HepG2 (cell line): ENCODE data around the gene TM4SF20. TPM values are rescaled to one million over a fixed set of nuclear protein-coding genes. Genes with fewer than 3 reads are reported as not detected.
A peak's percentile ranks its signal among the peaks of the same experiment; 100 is the strongest.

Experiments used
- DMAP1 ChIP-seq: IDR thresholded peaks from 2 replicates; pipeline ENCODE4 v1.6.1; 2016
- MED8 ChIP-seq: sonication (generic); formaldehyde crosslinking; IDR thresholded peaks from 2 replicates; pipeline ENCODE4 v1.8.1; 2023; ENCODE audit warnings: mild to moderate bottlenecking, missing genetic modification reagents; ENCODE audit not compliant: insufficient replicate concordance
- NONO ChIP-seq, 2 experiments: fragments of 450-650 bp in 1 of 2; sonication (generic) in 1 of 2; formaldehyde crosslinking in 1 of 2; IDR thresholded peaks in 1 of 2; conservative IDR thresholded peaks in 1 of 2; 2 replicates each; pipeline versions ENCODE4 v1.6.1 to v1.8.0; 2017 to 2022; ENCODE audit warnings: mild to moderate bottlenecking in 1 of 2, missing genetic modification reagents in 1 of 2, moderate library complexity in 1 of 2
- SMAD9 ChIP-seq: sonication (generic); formaldehyde crosslinking; IDR thresholded peaks from 2 replicates; pipeline ENCODE4 v1.5.1; 2020; ENCODE audit warnings: mild to moderate bottlenecking, missing genetic modification reagents
- TP53 ChIP-seq: sonication (generic); formaldehyde crosslinking; conservative IDR thresholded peaks from 2 replicates; pipeline ENCODE4 v1.4.0; 2020; ENCODE audit warnings: missing genetic modification reagents
- U2AF1 ChIP-seq: fragments of 200-400 bp; formaldehyde crosslinking; optimal IDR thresholded peaks from 2 replicates; pipeline ENCODE3; 2017; ENCODE audit warnings: mild to moderate bottlenecking, low read depth, low read length
- YEATS4 ChIP-seq: sonication (generic); formaldehyde crosslinking; IDR thresholded peaks from 2 replicates; pipeline ENCODE4 v1.4.0; 2020; ENCODE audit warnings: missing genetic modification reagents, borderline replicate concordance
- ZKSCAN5 ChIP-seq: sonication (generic); formaldehyde crosslinking; IDR thresholded peaks from 2 replicates; pipeline ENCODE4 v1.5.1; 2020; ENCODE audit warnings: mild to moderate bottlenecking, missing genetic modification reagents
- ZNF605 ChIP-seq: sonication (generic); formaldehyde crosslinking; IDR thresholded peaks from 2 replicates; pipeline ENCODE4 v1.8.0; 2022; ENCODE audit warnings: mild to moderate bottlenecking, missing genetic modification reagents
- ZNF777 ChIP-seq: sonication (generic); formaldehyde crosslinking; IDR thresholded peaks from 2 replicates; pipeline ENCODE4 v1.4.0; 2020; ENCODE audit warnings: missing genetic modification reagents
- ZNF788 ChIP-seq: sonication (generic); formaldehyde crosslinking; IDR thresholded peaks from 2 replicates; pipeline ENCODE4 v1.5.0; 2020; ENCODE audit warnings: mild to moderate bottlenecking, missing genetic modification reagents, borderline replicate concordance
- ZSCAN22 ChIP-seq: sonication (generic); formaldehyde crosslinking; IDR thresholded peaks from 2 replicates; pipeline ENCODE4 v1.4.0; 2020; ENCODE audit warnings: mild to moderate bottlenecking, missing genetic modification reagents
- ZSCAN30 ChIP-seq: sonication (generic); formaldehyde crosslinking; IDR thresholded peaks from 2 replicates; pipeline ENCODE4 v1.5.0; 2020; ENCODE audit warnings: mild to moderate bottlenecking, missing genetic modification reagents
- polyA plus RNA-seq, 8 experiments: library from polyadenylated mRNA; depleted of rRNA in 3 of 8; stranded (reverse) in 7 of 8; unstranded in 1 of 8; fragments of >200 nt; fragmentation: Illumina TruSeq in 4 of 8; extraction: Trizol in 4 of 8; gene quantifications; 2 replicates each; pipeline versions ENCODE4 v1.2.1 to v1.2.3, GENCODE V29; 2011 to 2016; ENCODE audit warnings: low read depth in 4 of 8, missing spikeins in 1 of 8, mixed read lengths in 1 of 8; ENCODE audit not compliant: insufficient read depth in 1 of 8
- total RNA-seq, 5 experiments: library from RNA; depleted of rRNA; stranded (reverse); fragments of >200 nt; fragmentation: Illumina TruSeq; extraction: Trizol; gene quantifications; 2 replicates each; pipeline ENCODE4 v1.2.3, GENCODE V29; 2016; ENCODE audit warnings: low read depth in 1 of 5
- TF ChIP-seq, protein P1 (sequence below): sonication (generic); formaldehyde crosslinking; IDR thresholded peaks from 2 replicates; pipeline ENCODE4 v1.4.0; 2020; ENCODE audit warnings: missing genetic modification reagents
- TF ChIP-seq, protein P2 (sequence below), 2 experiments: sonication (generic) in 1 of 2; formaldehyde crosslinking in 1 of 2; IDR thresholded peaks; 2 replicates each; pipeline versions ENCODE4 v1.6.1 to v1.9.0; 2014 to 2022; ENCODE audit warnings: antibody characterized with exemption in 1 of 2, borderline replicate concordance in 1 of 2, inconsistent platforms in 1 of 2, low read depth in 1 of 2, missing genetic modification reagents in 1 of 2
- TF ChIP-seq, protein P3 (sequence below): sonication (generic); formaldehyde crosslinking; IDR thresholded peaks from 2 replicates; pipeline ENCODE4 v1.8.0; 2022; ENCODE audit warnings: low read depth, missing genetic modification reagents
- TF ChIP-seq, protein P4 (sequence below): sonication (generic); formaldehyde crosslinking; IDR thresholded peaks from 2 replicates; pipeline ENCODE4 v1.5.0; 2020; ENCODE audit warnings: missing genetic modification reagents
- TF ChIP-seq, protein P5 (sequence below): sonication (generic); formaldehyde crosslinking; IDR thresholded peaks from 2 replicates; pipeline ENCODE4 v1.9.0; 2021; ENCODE audit warnings: missing genetic modification reagents, mild to moderate bottlenecking, borderline replicate concordance
- TF ChIP-seq, protein P6 (sequence below): sonication (generic); formaldehyde crosslinking; IDR thresholded peaks from 2 replicates; pipeline ENCODE4 v1.4.0; 2020; ENCODE audit warnings: missing genetic modification reagents; ENCODE audit errors: not compliant biosample characterization

Gene TM4SF20
- total and polyA plus RNA-seq, 2 of the 13 experiments (the other 11 are each of a cell fraction or from before 2014, with no cell fraction given), result not detected

DNA sequence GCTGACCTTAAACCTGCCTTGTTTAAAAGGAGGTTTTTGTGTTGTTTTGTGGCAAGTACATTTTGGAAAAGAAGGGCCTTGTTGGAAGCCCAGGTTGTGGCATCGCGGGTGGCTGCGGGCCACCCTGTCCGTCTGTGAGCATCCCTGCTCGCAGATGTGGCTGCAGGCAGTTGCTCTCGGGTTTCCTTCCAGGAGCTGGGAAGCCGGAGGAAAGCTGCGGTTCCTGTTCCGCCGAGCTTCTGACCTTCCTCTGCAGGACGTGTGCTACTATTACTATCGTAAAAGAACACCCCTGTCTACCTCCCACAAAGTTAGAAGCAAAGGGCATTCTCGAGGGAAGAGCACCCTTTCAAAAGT, 53.3 kb downstream of the TM4SF20 start (continued):
- TF ChIP-seq, protein P1, sequence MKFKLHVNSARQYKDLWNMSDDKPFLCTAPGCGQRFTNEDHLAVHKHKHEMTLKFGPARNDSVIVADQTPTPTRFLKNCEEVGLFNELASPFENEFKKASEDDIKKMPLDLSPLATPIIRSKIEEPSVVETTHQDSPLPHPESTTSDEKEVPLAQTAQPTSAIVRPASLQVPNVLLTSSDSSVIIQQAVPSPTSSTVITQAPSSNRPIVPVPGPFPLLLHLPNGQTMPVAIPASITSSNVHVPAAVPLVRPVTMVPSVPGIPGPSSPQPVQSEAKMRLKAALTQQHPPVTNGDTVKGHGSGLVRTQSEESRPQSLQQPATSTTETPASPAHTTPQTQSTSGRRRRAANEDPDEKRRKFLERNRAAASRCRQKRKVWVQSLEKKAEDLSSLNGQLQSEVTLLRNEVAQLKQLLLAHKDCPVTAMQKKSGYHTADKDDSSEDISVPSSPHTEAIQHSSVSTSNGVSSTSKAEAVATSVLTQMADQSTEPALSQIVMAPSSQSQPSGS (CRISPR knock-in tag), result no peak
- TF ChIP-seq, protein P2, sequence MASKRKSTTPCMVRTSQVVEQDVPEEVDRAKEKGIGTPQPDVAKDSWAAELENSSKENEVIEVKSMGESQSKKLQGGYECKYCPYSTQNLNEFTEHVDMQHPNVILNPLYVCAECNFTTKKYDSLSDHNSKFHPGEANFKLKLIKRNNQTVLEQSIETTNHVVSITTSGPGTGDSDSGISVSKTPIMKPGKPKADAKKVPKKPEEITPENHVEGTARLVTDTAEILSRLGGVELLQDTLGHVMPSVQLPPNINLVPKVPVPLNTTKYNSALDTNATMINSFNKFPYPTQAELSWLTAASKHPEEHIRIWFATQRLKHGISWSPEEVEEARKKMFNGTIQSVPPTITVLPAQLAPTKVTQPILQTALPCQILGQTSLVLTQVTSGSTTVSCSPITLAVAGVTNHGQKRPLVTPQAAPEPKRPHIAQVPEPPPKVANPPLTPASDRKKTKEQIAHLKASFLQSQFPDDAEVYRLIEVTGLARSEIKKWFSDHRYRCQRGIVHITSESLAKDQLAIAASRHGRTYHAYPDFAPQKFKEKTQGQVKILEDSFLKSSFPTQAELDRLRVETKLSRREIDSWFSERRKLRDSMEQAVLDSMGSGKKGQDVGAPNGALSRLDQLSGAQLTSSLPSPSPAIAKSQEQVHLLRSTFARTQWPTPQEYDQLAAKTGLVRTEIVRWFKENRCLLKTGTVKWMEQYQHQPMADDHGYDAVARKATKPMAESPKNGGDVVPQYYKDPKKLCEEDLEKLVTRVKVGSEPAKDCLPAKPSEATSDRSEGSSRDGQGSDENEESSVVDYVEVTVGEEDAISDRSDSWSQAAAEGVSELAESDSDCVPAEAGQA (IDR thresholded peaks at IDR 0.05; ENCODE audit: low read depth), result no peak
- TF ChIP-seq, protein P2 (CRISPR knock-in tag; IDR thresholded peaks at IDR 0.05; ENCODE audit: borderline replicate concordance), result no peak
- TF ChIP-seq TP53 (CRISPR knock-in tag) (no peak), ZNF777 (CRISPR knock-in tag) (no peak), YEATS4 (CRISPR knock-in tag) (no peak), MED8 (CRISPR knock-in tag) (no peak), NONO (IDR thresholded peaks at IDR 0.05) (no peak), NONO (CRISPR knock-in tag; conservative IDR thresholded peaks at IDR 0.05) (no peak), ZKSCAN5 (CRISPR knock-in tag) (no peak), DMAP1 (CRISPR knock-in tag) (no peak), SMAD9 (CRISPR knock-in tag) (no peak), U2AF1 (peak; percentile 3), ZSCAN30 (CRISPR knock-in tag) (no peak), ZSCAN22 (CRISPR knock-in tag) (no peak), ZNF788 (CRISPR knock-in tag) (no peak), ZNF605 (CRISPR knock-in tag) (0 out of 2 replicates have a peak, but pooled peaks have one; percentile 4)
- TF ChIP-seq, protein P3, sequence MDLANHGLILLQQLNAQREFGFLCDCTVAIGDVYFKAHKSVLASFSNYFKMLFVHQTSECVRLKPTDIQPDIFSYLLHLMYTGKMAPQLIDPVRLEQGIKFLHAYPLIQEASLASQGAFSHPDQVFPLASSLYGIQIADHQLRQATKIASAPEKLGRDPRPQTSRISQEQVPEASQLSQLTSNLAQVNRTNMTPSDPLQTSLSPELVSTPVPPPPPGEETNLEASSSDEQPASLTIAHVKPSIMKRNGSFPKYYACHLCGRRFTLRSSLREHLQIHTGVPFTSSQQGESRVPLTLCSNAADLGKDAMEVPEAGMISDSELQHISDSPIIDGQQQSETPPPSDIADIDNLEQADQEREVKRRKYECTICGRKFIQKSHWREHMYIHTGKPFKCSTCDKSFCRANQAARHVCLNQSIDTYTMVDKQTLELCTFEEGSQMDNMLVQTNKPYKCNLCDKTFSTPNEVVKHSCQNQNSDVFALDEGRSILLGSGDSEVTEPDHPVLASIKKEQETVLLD (CRISPR knock-in tag), result no peak
- TF ChIP-seq, protein P4, sequence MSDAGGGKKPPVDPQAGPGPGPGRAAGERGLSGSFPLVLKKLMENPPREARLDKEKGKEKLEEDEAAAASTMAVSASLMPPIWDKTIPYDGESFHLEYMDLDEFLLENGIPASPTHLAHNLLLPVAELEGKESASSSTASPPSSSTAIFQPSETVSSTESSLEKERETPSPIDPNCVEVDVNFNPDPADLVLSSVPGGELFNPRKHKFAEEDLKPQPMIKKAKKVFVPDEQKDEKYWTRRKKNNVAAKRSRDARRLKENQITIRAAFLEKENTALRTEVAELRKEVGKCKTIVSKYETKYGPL, result no peak
- TF ChIP-seq, protein P5, sequence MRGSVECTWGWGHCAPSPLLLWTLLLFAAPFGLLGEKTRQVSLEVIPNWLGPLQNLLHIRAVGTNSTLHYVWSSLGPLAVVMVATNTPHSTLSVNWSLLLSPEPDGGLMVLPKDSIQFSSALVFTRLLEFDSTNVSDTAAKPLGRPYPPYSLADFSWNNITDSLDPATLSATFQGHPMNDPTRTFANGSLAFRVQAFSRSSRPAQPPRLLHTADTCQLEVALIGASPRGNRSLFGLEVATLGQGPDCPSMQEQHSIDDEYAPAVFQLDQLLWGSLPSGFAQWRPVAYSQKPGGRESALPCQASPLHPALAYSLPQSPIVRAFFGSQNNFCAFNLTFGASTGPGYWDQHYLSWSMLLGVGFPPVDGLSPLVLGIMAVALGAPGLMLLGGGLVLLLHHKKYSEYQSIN (CRISPR knock-in tag), result no peak
- TF ChIP-seq, protein P6, sequence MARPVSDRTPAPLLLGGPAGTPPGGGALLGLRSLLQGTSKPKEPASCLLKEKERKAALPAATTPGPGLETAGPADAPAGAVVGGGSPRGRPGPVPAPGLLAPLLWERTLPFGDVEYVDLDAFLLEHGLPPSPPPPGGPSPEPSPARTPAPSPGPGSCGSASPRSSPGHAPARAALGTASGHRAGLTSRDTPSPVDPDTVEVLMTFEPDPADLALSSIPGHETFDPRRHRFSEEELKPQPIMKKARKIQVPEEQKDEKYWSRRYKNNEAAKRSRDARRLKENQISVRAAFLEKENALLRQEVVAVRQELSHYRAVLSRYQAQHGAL (CRISPR knock-in tag), result no peak
